ENCODE results near the gene ASXL2. TPM values are rescaled to one million over a fixed set of nuclear protein-coding genes. Genes with fewer than 3 reads are reported as not detected.

The ASXL2 gene
- total RNA-seq, 1 experiment from 2014 or later = 34.5 TPM

DNA sequence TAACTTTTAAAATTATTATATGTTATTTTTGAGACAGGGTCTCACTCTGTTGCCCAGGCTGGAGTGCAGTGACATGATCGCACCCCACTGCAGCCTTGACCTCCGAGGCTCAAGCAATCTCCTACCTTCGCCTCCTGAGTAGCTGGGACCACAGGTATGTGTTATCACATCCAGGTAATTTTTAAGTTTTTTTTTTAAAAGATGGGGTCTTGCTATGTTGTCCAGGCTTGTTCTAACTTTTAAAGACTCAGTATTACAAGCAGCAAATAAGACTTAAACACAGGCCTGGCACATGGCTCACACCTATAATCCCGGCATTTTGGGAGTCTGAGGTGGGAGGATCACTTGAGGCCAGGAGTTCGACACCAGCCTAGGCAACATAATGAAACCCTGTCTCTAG is 101.2 kb downstream of the ASXL2 start:
- POLR2A ChIA-PET (ENCODE audit: low non-redundant PET) = no interaction called here
- no TSS peak for BruUV-seq (replicated peaks)
- Histone ChIP-seq H3K27ac (ENCODE audit: low read depth, low read length, poor library complexity, severe bottlenecking) (no peak overlapping the region), H3K4me3 (ENCODE audit: low read depth, low read length, poor library complexity, severe bottlenecking) (no peak overlapping the region), H3K4me1 (ENCODE audit: insufficient read depth, low read length, poor library complexity, severe bottlenecking) (peaks cover 2% of the 10 kb centered on the region), H3K27me3 (replicated peaks; ENCODE audit: insufficient read depth, low read depth, low read length, poor library complexity) (no peaks in the 10 kb centered on the region), H3K9me3 (ENCODE audit: low read depth, low read length, poor library complexity, severe bottlenecking) (no peaks in the 10 kb centered on the region), H3K36me3 (ENCODE audit: insufficient read depth, low read length, poor library complexity, severe bottlenecking) (no peaks in the 10 kb centered on the region)
- TF ChIP-seq, protein P1, sequence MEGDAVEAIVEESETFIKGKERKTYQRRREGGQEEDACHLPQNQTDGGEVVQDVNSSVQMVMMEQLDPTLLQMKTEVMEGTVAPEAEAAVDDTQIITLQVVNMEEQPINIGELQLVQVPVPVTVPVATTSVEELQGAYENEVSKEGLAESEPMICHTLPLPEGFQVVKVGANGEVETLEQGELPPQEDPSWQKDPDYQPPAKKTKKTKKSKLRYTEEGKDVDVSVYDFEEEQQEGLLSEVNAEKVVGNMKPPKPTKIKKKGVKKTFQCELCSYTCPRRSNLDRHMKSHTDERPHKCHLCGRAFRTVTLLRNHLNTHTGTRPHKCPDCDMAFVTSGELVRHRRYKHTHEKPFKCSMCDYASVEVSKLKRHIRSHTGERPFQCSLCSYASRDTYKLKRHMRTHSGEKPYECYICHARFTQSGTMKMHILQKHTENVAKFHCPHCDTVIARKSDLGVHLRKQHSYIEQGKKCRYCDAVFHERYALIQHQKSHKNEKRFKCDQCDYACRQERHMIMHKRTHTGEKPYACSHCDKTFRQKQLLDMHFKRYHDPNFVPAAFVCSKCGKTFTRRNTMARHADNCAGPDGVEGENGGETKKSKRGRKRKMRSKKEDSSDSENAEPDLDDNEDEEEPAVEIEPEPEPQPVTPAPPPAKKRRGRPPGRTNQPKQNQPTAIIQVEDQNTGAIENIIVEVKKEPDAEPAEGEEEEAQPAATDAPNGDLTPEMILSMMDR (conservative IDR thresholded peaks at IDR 0.05; ENCODE audit: low read depth, low read length) = no peak
- TF ChIP-seq EZH2 (IDR thresholded peaks at IDR 0.05; ENCODE audit: borderline replicate concordance, low read depth, low read length, poor library complexity, severe bottlenecking) = no peak
- CTCF ChIA-PET = no interaction called here
- no peak for DNase-seq (ENCODE audit: low spot score)
- intact Hi-C loops (cut with micrococcal nuclease; ENCODE audit: unreplicated experiment) = no loop called here

DNA sequence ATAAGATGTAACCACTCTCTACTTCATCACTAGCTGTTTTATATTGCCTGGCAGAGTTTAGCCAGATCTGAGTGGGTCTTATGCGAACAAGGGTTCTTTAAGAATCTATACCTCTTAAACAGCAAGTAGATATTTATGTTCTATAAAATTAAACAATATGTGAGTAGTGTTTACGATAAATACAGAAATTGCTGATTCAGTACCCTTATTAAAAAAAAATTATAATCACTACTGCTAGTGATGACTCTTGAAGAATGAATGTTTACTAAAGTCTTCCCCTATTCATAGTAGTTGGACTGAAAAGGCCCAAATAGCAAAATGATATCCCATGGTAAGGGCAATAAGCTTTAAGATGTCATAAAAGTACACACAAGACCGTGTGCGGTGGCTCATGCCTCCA is 106.2 kb downstream of the ASXL2 start:
- Histone ChIP-seq H3K36me3 (ENCODE audit: insufficient read depth, low read length, poor library complexity, severe bottlenecking) (peaks cover 15% of the 10 kb centered on the region), H3K4me1 (ENCODE audit: insufficient read depth, low read length, poor library complexity, severe bottlenecking) (peaks cover 4% of the 10 kb centered on the region), H3K4me3 (ENCODE audit: low read depth, low read length, poor library complexity, severe bottlenecking) (no peak overlapping the region), H3K27ac (ENCODE audit: low read depth, low read length, poor library complexity, severe bottlenecking) (no peak overlapping the region), H3K9me3 (ENCODE audit: low read depth, low read length, poor library complexity, severe bottlenecking) (no peaks in the 10 kb centered on the region), H3K27me3 (replicated peaks; ENCODE audit: insufficient read depth, low read depth, low read length, poor library complexity) (no peaks in the 10 kb centered on the region)
- TF ChIP-seq, protein P1 (conservative IDR thresholded peaks at IDR 0.05; ENCODE audit: low read depth, low read length) = no peak
- TF ChIP-seq EZH2 (IDR thresholded peaks at IDR 0.05; ENCODE audit: borderline replicate concordance, low read depth, low read length, poor library complexity, severe bottlenecking) = no peak
- ChIA-PET POLR2A (ENCODE audit: low non-redundant PET) (no interaction called here), CTCF (no interaction called here)
- no TSS peak for BruUV-seq (replicated peaks)
- intact Hi-C loops (cut with micrococcal nuclease; ENCODE audit: unreplicated experiment) = no loop called here
- DNase-seq (ENCODE audit: low spot score) = no peak

DNA sequence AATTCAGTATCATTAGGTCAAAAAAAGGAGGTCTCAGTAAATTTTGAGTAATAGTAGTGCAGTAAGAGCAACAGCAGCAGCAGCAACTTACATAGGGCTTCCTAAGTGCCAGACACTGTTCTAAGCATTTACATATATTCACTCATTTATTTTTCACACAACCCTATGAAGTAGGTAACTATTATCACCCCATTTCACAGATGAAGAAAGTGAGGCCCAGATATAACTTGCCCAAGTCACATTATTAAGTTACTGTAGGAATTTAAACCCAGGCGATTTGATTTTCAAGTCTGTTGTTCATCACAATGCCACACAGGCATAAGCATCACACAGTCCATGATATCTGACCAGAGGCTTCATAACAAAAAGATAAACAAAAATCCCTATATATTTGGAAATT is 114.7 kb downstream of the ASXL2 start:
- H3K27ac ChIP-seq (ENCODE audit: low read depth, low read length, poor library complexity, severe bottlenecking) = no peak overlapping the region

DNA sequence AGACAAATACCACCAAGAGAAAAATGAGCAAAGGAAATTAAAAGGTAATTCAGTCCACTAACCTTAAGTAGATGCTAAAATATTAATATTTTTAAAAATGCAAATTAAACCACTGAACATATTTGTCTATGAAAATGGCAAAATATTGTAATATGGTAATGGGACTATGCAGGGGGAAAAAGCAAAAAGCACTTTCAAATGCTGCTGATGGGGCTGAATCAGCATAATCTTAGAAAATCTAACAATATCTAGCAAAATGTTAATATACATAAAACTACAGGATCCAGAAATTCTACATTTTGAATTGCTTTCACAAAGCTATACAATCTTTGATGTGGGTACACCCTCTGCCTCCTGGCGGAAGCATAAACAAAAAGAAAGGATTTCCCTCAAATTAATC is 118.0 kb downstream of the ASXL2 start:
- Histone ChIP-seq H3K27me3 (replicated peaks; ENCODE audit: insufficient read depth, low read depth, low read length, poor library complexity) (no peaks in the 10 kb centered on the region), H3K27ac (ENCODE audit: low read depth, low read length, poor library complexity, severe bottlenecking) (no peak overlapping the region), H3K36me3 (ENCODE audit: insufficient read depth, low read length, poor library complexity, severe bottlenecking) (peaks cover 17% of the 10 kb centered on the region), H3K4me1 (ENCODE audit: insufficient read depth, low read length, poor library complexity, severe bottlenecking) (no peaks in the 10 kb centered on the region), H3K9me3 (ENCODE audit: low read depth, low read length, poor library complexity, severe bottlenecking) (no peaks in the 10 kb centered on the region), H3K4me3 (ENCODE audit: low read depth, low read length, poor library complexity, severe bottlenecking) (no peak overlapping the region)
- TF ChIP-seq EZH2 (IDR thresholded peaks at IDR 0.05; ENCODE audit: borderline replicate concordance, low read depth, low read length, poor library complexity, severe bottlenecking) = no peak
- TF ChIP-seq, protein P1 (conservative IDR thresholded peaks at IDR 0.05; ENCODE audit: low read depth, low read length) = no peak
- ChIA-PET POLR2A (ENCODE audit: low non-redundant PET) (no interaction called here), CTCF (no interaction called here)
- DNase-seq (ENCODE audit: low spot score) = no peak
- BruUV-seq (replicated peaks) = no TSS peak
- intact Hi-C loops (cut with micrococcal nuclease; ENCODE audit: unreplicated experiment) = no loop called here

More for the DNA sequence above, 114.7 kb downstream of the ASXL2 start:
- no peak for TF ChIP-seq EZH2 (IDR thresholded peaks at IDR 0.05; ENCODE audit: borderline replicate concordance, low read depth, low read length, poor library complexity, severe bottlenecking)
- intact Hi-C loops (cut with micrococcal nuclease; ENCODE audit: unreplicated experiment) = no loop called here
- Histone ChIP-seq H3K36me3 (ENCODE audit: insufficient read depth, low read length, poor library complexity, severe bottlenecking) (peaks cover 29% of the 10 kb centered on the region), H3K4me1 (ENCODE audit: insufficient read depth, low read length, poor library complexity, severe bottlenecking) (no peaks in the 10 kb centered on the region), H3K9me3 (ENCODE audit: low read depth, low read length, poor library complexity, severe bottlenecking) (no peaks in the 10 kb centered on the region), H3K4me3 (ENCODE audit: low read depth, low read length, poor library complexity, severe bottlenecking) (no peak overlapping the region), H3K27me3 (replicated peaks; ENCODE audit: insufficient read depth, low read depth, low read length, poor library complexity) (no peaks in the 10 kb centered on the region)
- CTCF ChIA-PET = no interaction called here
- no TSS peak for BruUV-seq (replicated peaks)
- no peak for DNase-seq (ENCODE audit: low spot score)
- POLR2A ChIA-PET (ENCODE audit: low non-redundant PET) = no interaction called here
